NCI-H1417 treated with DMSO at 0.1 percent for 48 hours (cell line): ENCODE data around the gene CDC42EP5.

Experiments
- DNase-seq: peaks from one replicate; lab custom pipeline; 2025; lab: John Stamatoyannopoulos, UW

CDC42EP5 gene

DNA sequence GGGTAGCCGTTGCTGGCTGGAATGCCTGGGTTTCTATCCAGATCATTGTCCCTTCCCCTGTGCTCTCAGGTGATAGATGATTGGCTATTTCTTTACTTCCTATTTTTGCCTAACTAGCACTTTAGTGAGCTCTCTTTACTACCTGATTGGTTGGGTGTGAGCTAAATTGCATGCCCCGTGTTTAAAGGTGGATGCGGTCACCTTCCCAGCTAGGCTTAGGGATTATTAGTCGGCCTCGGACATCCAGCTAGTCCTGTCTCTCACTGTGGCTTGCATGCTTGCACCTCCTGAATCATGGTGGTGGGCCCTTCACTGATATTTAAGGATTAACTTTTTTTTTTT is 47.7 kb downstream of the CDC42EP5 start:
- DNase-seq, result no peak

DNA sequence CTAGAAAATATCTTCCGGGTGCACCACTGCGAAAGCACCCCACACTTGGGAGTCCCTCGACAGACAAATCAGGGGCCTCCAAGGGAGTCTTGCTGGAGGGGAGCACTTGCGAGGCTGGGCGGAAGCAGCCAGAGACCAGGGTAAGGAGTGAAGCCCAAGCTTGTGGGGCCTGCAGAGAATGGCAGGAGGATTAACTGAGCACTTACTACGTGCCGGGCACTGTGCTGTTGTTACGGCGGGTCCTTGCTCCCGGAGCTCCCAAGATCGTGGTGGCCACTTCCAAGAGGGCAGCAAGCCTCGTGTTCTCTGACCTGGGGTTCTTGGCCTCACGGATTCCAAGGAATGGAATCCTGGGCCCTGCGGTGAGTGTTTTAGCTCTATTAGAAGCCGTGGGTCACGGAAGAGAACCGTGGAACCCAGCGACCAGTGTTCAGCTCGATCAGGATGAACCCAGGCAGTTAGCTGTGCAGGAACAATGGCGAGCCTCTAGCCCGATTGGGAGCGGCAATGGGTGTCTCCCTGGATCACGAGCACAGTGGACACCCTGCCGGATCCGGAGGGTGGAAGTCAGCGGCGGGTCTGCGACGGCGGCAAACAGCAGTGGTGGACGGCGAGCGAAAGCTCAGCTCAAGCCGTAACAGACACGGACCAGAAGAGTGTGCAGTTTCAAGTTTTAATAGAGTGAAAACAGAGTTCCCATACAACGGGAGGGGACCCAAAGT is 48.3 kb downstream of the CDC42EP5 start:
- no peak for DNase-seq

DNA sequence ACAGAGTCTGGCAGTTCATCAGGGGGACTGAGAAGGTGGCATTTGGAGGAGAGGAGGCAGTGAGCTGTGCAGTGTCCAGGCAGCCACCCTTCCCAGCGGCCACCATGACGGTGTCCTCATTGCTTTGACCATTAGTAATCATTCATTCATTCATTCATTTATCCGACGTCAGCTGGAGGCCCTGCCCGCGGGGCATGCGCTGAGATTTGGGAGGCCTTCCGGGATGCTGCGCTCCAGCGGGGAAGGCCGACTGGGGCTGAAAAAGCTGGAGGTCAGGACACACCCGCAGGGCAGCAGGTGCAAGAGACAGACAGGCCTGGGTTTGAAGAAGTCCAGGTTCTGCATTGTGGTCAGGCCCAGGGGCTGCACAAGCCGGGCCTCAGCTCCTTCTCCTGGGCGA is 48.9 kb downstream of the CDC42EP5 start:
- no peak for DNase-seq

DNA sequence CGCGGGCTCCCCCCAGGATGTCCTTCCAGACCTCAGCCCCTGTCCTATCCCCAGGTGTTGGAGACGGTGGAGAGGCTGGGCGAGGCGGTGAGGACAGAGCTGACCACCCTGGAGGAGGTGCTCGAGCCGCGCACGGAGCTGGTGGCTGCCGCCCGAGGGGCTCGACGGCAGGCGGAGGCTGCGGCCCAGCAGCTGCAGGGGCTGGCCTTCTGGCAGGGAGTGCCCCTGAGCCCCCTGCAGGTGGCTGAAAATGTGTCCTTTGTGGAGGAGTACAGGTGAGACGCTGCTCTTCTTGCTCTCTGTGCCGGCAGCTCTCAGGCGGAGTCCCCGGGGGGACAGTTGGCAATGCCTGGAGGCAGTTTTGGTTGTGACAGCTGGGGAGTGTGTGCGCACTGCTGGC is 51.0 kb downstream of the CDC42EP5 start:
- no peak for DNase-seq

GRCh38 chr19:54421521-54421920 is 51.6 kb downstream of the CDC42EP5 start:
- no peak for DNase-seq

DNA sequence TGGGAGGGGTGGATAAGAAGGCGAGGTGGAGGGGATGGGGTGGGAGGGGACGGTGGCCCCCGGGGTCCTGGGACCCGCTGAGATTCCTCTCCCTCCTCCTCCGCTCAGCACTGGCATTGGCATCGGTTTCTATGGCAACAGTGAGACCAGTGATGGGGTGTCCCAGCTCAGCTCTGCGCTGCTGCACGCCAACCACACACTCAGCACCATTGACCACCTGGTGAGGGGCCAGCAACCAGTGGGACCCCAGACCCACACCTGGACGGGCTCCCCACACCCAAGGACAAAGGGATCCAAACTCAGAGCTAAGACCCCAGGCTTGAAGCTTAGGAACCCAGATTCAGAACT is 52.0 kb downstream of the CDC42EP5 start:
- DNase-seq, result no peak

GRCh38 chr19:54420383-54421168 is 52.5 kb downstream of the CDC42EP5 start:
- no peak for DNase-seq

DNA sequence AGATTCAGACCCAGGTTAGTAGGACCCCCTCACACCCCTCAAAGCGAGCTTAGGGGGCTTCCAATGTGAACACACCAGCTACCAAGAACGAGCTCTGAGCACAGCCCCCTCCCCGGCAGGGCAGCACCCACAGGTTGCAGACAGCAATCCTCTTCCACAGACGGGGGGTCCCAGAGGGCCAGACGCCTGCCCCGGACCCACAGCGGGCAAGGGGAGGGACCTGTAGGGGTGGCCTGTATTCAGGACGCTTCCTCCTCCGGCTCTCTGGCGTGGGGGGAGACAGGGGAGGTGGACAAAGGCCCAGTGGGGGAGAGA is 53.1 kb downstream of the CDC42EP5 start:
- DNase-seq, result no peak

- DNase-seq, result no peak
Observed at GRCh38 chr19:54418930-54419800, 53.9 kb downstream of the CDC42EP5 start.

DNA sequence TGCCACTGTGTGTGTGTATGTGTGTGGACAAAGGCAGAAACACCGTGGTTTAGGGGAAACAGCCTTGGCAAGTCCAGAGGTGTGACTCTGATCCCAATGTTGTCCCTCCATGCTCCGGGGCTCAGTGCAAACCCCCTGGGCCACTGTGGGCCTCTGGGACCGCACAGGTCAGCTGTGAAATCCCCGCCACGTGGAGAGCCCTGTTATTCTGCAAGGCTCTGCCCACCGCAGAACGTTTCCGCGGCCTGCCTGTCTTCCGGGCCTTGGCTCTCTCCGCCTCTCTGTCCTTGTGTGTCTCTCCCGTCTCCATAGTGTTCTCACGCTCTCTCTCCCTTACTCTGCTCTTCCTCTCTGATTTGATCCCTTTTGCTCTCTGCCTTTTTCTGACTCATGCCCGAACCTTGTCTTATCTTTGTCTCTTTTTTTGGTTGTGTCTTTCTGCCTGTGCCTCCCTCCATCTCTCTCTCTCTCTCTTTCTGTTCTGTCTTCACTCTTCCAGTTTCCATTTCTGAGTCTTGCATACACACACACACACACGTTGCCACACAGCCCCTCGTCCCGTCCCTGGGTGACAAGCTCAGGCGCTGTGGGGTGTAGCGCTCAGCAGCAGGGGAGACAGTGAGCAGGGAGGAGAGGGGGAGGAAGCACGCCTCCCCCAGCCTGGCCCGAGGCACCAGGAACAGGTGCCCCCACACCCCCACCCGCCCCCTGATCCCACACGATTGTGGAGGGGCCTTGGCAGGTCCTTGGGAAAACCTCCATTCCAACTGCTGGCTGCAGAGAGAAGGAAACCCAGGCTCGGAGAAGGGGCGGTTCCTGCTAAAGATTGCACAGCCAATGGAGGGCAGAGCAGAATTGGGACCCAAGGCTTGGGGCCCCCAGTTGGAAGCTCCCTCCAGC is 54.8 kb downstream of the CDC42EP5 start:
- no peak for DNase-seq

GRCh38 chr19:54416695-54417491 is 56.2 kb downstream of the CDC42EP5 start:
- no peak for DNase-seq

DNA sequence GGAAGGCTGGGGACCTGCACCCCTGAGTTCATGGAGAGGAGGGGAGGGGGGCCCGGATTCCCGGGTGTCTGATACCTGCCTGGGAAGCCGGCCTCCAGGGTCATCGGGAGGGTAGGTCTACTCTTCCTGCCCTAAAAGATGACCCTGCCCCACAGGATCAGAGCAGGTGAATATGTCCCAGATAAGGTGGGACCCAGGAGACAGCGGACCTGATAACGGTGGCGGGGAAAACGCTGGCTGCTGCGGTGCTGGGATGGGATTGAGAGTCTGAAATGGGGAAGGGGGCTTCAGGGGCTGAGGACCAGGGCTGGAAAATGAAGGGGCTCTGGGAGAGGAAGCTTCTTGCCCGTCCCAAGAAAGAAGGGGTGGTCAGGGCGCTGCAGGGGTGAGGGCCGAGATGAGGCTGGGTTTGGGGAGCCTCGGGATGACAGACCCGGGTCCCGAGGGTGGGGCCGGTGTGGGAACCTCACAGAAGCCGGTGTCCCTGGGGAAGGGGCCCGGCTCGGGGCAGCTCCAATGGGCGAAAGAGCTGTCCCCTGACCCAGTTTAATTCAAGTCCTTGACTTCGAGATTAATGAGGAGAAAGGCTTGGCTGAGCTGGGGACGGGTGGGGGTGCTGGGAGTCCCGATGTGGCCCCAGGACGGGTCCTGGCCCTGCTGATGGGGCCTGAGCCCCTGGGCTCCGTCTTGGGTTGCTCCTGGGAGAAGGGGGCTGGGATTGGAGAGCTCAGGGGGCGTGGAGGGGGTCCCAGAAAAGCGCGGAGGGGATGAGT is 57.0 kb downstream of the CDC42EP5 start:
- no peak for DNase-seq

GRCh38 chr19:54415208-54415900 is 57.7 kb downstream of the CDC42EP5 start, which contains the start of gene TTYH1:
Gene TTYH1 (plus strand): TSS chr19:54415464. CDS start chr19:54415553, 89 bp downstream.
- no peak for DNase-seq
